C4-2B (cell line): ENCODE data around the gene TEX35.

ENCODE experiments used
- CTCF ChIP-seq: fragments of 450-650 bp; conservative IDR thresholded peaks from 2 replicates; pipeline ENCODE4 v1.5.1; 2017; ENCODE audit warnings: mild to moderate bottlenecking
- ZFX ChIP-seq: fragments of 450-650 bp; IDR thresholded peaks from 2 replicates; pipeline ENCODE4 v1.6.1; 2017

- TF ChIP-seq CTCF = no peak
- no peak for TF ChIP-seq ZFX
Observed at GRCh38 chr1:178467837-178468236, 45.1 kb upstream of the TEX35 start.
